Nucleus accumbens (tissue), 56 donors: Measurements from ENCODE around the gene NUFIP1.
"Not testable (repeated sequence)": the region's sequence is repeated elsewhere in the genome, so short reads cannot be mapped to it uniquely, and the experiment has no call there.

Experiments
- DNase-seq, 56 donors: peaks; one replicate each; lab custom pipeline; 2025; lab: John Stamatoyannopoulos, UW

NUFIP1 gene

DNA sequence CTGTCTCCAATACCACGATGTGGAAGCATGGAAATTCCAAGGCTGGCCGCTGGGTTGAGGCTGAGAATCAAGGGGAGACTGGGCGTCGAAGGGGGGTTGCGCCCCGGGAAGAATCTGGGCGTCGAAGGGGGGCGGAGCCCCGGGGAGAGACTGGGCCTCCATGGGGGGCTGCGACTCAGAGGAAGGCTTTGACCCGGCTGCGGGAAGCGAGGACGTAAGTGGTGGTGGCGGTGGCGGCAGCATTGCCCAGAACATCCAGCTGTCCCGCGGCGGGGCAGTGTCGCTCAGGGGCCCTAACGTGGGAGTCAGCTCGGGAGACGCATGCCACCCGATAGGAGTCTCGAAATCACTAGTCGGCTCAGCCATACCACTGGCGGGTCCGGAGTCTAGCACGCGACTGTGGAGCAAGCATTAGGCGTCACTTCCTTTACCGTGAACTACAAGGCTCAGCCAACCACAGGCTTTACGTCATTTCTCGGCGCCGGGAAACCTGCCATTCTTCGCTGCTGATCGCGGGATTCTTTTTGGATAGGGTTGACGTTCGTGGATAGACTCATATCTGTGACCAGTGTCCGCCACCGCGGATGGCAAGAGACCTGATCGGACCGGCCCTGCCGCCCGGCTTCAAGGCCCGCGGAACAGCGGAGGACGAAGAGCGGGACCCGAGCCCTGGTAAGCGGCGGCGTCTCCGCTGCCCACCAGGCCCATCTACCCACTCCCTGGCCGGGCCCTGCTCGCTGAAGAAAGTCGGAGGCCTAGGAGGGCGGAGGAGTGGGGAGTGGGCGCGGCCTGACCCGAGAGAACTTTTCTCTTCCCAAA lies at the start of gene NUFIP1, which contains the start of gene GPALPP1:
TSS of gene NUFIP1 (minus strand) at position 401 of the 819 bp plus-strand sequence. CDS start at position 366, 35 bp downstream.
TSS of gene GPALPP1 (plus strand) at position 468 of the 819 bp plus-strand sequence. CDS start at position 585, 117 bp downstream.
- DNase-seq, result peak; percentile 55 to 98 (median 88)

DNA sequence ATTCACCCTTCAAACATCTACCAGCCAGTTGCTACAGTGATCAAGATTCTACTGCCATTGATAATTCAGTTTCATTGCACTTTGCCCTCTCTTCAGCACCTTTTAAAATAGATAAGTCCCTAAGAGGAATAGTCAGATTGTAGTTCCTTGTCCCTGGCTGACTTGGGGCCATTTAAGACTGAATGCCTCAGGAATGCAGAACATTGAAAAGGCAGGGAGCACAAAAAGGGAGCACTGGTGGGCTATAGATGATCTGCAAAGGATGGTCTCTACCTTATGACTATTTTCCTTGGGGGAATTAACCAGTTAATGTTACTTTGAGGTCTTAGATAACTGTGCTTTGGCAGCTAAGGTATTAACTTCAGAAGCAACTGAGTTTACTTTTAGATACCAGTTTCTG lies 46.9 kb upstream of the NUFIP1 start:
- DNase-seq, result no peak

DNA sequence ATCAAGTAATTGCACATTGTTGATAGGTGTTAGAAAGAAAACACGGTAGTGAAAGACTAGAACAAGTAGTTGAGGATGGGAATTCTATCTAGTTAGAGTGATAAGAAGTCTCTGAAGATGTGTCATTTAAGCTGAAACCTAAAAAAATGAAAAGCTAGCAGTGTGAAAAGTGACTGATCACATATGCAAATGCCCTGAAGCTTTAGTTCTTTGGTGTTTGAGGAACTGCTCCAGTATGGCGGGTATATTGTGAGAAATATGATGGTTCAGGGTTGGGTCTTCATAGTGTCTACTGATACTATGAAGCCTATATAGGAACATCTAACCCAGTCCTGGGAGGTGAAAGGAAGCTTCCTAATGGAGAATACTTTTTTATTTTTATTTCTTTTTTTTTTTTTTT lies 45.1 kb upstream of the NUFIP1 start:
- no peak for DNase-seq

DNA sequence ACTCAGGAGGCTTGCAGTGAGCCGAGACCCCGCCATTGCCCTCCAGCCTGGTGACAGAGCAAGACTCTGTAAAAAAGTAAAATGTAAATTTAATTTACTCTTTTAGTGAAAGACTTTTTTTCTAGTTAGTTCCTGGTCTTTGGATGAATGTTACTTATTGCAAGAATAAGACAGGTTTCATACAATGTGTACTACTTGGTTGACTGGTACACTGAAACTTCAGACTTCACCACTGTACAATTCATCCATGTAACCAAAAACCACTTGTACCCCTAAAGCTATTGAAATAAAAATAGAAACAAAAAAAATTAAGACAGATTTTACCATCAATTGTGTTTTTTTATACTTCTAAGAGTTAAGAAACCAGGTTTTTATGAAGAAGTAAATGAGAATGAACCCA lies 35.6 kb upstream of the NUFIP1 start:
- DNase-seq, result no peak

DNA sequence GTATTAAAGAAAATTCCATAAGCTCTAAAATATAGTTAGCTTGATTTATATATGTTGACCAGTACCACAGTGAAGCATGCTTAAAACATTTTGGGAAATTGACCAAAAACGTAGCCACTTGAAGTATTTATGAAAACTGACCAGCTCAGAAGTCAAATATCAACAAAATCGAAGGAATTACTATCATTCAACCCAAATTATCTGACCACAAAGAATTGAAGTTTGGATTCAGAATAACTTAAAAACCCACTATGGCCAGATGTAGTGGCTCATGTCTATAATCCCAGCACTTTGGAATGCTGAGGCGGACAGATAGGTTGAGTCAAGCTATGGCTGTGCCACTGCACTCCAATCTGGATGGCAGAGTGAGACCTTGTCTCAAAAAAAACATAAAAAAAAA lies 32.0 kb upstream of the NUFIP1 start:
- no peak for DNase-seq

DNA sequence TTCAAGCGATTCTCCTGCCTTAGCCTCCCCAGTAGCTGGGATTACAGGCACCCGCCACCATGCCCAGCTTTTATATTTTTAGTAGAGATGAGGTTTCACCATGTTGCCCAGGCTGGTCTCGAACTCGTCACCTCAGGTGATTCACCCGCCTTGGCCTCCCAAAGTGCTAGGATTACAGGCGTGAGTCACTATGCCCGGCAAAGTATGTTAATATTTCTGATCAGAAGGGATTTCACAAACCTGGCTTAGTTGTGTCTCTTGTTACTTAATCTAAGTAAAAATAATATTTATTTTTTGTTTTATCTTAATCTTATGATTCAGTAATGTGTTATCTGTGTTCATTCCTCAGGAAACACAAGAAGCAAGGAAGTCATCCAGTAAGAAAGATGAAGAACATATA lies 30.7 kb upstream of the NUFIP1 start:
- not testable (repeated sequence) for DNase-seq

DNA sequence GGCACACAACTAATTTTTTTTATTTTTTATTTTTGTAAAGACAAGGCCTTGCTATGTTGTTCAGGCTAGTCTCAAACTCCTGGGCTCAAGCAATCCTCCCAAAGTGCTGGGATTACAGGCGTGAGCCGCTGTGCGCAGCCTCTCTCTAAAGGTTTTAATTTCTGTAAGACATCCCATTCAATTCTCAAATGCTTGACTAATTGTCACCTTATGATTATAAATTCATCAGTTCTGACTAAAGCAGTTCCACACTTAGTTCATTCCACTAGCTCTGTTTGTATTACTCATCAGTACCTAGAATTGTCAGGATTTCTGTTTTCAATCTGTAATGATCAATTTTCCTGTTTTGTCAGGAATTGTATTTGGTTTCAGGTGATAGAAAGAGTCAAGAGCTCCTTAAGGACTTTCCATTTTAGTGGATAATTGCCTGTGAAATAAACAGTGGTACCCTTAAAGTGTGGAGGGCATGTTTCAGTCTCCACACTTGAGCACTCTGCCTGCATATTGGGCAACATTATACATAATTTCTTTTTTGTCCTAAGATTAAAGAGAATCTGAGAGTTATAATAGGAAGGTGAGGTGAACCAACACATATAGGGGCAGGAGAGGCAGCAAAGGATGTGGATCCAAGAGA lies 27.6 kb upstream of the NUFIP1 start:
- DNase-seq, result peak in 2 of 56 donors; percentile 1

DNA sequence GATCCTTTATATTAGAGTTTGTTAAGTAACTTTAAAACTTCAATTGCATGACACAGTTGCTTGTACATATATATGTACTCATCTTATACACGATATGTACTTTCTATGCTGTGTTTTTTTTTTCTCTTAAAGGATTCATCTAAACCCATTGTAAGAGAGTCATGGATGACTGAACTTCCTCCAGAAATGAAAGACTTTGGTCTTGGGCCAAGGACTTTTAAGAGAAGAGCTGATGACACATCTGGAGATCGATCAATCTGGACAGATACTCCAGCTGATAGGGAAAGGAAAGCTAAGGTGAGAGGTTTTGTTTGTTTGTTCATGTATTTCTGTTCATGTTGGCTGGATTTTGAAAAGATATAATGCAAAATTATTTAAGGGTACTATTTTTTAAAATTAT lies 26.0 kb upstream of the NUFIP1 start:
- DNase-seq, result no peak

DNA sequence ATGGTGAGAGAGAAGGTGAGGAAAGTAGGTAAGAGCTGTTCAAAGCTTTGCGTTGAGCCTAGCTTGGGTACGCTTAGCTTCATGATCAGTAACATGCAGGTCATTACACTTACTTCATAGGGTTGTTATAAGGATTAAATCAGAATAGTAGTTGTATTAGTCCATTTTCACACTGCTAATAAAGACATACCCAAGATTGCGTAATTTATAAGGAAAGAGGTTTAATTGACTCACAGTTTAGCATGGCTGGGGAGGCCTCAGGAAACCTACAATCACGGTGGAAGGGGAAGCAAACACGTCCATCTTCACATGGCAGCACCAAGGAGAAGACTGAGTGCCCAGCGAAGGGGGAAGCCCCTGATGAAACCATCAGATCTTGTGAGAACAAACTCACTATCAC lies 21.9 kb upstream of the NUFIP1 start:
- no peak for DNase-seq

DNA sequence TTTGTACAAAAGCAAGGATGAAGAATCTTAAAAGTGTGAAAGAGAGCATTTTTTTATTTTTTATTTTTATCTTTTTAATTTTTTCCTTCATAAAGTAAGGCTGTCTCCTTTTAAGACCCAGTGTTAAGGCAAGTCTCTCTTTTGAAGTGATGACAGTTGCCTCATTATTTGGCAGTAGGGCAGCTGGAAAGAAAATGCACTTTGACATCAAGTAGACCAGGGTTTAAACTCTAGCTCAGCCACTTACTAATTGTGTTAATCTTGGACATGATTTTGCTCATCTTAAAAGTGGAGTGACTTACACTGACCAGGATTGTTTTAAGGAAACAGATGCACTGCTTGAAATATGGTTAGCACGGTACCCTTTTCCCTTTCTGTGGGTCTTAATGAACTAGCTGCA lies 18.6 kb upstream of the NUFIP1 start:
- no peak for DNase-seq

DNA sequence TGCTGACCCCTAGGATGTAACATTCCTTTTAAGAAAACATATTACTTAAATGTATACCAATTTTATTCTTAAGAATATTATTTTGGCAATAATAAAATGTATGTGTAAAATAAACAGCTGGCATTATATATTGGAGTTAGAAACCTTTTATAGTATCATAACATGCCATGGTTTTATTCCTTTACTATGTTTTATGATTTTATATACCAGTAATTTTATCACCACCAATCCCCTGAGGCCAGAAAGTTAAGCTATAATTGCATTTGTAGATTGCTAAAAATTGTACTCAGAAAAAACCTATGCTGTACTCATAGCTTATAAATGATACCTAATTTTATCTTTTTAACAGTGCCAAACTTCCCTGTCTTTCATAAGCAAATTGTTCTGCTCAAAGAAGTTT lies 18.0 kb upstream of the NUFIP1 start:
- no peak for DNase-seq

DNA sequence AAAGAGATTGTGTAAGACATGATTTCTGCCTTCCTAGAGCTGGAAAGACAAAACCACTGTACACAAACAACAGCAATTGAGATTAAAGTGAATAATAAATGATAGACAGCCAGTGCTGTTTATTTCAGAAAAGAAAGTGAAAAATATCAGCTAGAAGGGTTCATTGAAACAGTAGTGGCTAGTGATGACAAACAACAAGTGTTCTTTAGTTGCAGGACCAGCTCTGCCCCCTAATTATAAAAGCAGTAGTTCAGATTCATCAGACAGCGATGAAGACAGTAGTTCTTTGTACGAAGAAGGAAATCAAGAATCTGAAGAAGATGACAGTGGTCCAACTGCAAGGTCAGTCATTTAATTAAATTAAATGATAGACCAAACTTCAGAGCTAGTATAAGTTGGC lies 14.8 kb upstream of the NUFIP1 start:
- no peak for DNase-seq

DNA sequence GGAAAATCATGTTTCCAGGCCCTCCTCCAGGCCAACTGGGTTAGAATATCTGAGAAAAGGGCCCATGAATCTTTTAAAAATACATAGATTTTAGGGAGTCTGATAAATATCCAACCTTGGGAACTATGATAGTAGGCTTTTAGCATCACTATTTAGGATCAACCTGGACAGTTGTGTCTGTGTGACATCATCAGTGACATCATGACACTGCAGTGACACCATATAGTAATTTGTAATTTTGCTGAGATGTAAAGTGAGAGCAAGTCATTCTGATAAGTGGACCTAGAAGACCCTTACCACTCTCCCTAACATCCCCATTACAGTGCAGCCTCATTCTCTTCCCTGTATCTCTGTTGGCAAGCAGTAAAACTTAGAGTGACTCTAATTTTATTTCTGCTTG lies 14.1 kb upstream of the NUFIP1 start:
- DNase-seq, result no peak

DNA sequence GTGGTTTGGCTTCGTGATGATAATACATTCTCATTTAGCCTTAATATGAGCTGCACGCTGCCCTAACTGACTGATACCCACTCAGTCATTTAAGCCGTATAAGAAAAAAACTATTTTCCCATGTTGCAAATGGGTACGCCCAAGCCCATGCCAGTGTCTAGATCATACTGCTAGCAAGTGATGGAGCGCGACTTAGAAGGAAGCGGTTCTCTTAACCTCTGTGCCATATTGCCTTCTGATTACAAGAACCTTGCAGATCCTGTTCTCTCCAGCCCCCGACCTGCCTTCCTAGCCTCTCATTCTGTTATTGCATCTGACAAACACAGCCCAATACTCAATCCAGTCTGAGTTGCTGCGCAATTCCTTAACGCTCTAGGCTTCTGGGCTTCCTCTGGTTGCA lies 670 bp upstream of the NUFIP1 start:
- peak in 1 of 56 donors; percentile 20 for DNase-seq

DNA sequence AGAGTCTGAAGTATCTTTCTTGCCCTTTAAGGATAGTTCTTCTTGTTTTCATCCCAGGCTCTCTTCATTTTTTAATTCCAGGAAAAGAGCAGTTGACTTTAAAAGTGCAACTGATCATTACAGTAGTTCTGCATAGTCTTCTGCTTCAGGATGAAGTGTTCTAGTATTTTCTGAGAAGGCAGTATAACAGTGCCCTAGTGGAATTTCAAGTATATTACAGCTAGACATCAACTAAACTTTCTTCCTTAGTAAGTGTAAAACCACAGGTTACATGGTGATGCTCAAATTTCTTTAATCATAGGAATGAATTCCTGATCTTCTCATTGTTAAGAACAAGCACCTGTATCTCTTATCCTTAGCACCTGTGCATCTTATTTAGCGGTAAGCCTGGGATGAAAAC lies 10.9 kb downstream of the NUFIP1 start:
- no peak for DNase-seq

DNA sequence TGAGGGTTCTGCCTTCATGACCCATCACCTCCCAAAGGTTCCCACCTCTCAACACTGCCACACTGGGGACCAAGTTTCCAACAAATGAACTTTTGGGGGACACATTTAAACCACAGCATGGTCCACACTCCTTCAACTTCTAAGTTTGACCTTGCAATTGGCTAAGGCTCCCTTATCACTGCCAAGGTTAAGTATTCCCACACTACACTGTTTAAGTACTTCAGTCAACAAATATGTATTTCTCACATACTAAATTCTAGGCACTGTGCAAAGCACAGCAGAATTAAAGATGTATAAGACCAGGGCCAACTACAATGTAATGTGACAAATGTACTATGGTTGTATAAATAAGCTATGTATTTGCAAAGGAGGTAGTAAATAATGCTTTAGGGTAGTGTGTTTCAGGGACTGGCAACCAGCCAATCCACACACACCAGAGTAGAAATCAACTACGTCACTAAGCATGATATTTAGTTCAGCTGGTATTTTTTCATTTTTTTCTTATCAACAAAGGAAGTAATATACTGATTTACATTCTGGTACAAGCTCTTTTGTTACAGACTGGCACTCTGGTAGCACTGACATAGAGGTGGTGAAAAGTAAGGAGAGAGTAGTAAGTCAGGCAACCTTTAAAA lies 12.2 kb downstream of the NUFIP1 start:
- no peak for DNase-seq

DNA sequence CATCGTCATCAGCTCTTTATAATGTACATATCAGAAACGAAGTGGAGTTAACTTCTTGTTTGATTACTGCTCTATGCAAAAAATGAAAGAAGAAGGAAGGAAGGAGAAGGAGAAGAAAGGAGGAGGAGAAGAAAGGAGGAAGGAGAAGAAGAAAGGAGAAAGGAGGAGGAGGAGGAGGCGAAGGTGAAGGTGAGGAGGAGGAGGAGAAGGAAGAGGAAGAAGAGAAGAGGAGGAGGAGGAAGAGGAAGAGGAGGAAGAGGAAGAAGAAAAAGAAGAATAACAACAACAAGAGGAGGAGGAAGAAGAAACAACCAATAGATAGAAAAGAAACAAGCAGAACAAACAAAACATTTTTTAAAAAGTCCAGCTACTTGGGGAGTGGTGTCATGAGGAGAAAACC lies 13.1 kb downstream of the NUFIP1 start:
- no peak for DNase-seq

DNA sequence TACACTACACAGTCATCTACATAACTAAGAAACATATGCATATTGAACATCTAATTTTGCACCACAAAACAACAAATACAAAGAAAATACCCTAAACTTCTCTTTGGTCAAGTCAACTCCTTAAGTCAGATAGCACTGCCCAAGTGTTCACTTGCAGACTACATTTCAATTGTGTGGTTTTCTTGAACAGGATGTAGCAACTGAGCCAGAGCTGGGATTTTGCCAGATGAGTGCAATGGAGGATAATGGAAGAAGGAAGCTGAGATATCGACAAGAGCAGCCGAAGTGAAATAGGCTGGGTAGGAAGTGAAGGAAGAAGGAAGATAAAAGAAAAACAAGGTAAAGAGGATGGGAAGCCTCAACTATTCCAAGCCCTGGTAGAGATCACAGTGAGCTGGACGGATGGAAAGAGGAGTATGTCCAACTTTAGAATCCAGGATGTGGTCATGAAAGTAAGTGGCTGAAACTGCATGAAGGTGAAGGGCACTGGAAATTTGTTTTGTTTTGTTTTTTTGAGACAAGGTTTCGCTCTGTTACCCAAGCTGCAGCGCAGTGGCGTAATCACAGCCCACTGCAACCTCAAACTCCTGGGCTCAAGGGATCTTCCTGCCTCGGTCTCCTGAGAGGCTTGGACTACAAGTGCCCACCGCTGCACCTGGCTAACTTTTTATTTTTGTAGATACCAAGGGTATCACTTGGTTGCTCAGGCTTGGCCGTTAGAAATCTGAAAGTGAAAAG lies 15.0 kb downstream of the NUFIP1 start:
- peak in 1 of 56 donors; percentile 13 for DNase-seq

DNA sequence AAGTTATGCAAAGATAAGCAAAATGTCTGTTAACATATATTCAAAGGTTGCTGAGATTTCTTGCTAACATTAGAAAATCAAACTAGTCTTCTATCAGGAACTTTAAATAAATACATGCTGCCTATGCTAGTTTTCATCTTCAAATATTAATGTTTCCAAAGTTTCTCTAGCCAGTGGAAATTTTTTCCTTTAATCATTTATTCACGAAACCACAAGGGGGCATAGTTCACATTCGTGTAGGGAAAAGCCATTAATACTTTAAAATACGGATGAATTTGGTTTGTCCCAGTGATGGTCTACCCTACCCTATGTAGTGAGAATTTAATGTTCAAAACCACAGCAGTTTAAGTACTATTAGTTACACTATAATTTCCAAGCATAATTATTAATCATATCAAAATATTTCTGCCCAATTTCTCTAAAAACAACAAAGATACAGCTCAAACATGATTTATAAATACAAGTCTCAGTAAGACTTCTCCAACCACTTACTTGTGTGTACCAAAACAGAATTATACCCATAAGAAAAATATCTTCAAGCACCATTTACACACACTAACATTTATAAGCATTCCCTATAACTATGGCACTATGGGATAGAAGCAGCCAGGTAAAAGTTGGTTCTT lies 16.2 kb downstream of the NUFIP1 start:
- no peak for DNase-seq
